Fibroblast of villous mesenchyme (primary cell): ENCODE data around the gene MED15. TPM values are rescaled to one million over a fixed set of nuclear protein-coding genes. Genes with fewer than 3 reads are reported as not detected.

Experiments used
- DNase-seq: peaks from one replicate; pipeline ENCODE4 v3.0.0-alpha.2; 2010; ENCODE audit warnings: low read depth
- H3K4me3 ChIP-seq: 2 replicates; pipeline ENCODE4 v1.5.1; 2011; ENCODE audit warnings: low read depth, mild to moderate bottlenecking, low read length
- CTCF ChIP-seq: IDR thresholded peaks from 2 replicates; pipeline ENCODE4 v1.5.1; 2012; ENCODE audit warnings: low read depth, mild to moderate bottlenecking, low read length; ENCODE audit not compliant: insufficient read depth
- total RNA-seq: library from RNA; depleted of rRNA; stranded (reverse); fragments of >200 nt; gene quantifications from 2 replicates; pipeline ENCODE4 v1.2.3, GENCODE V29; 2012

The MED15 gene
- total RNA-seq, 1 donor, result 51.0 TPM

- no peak for DNase-seq
- TF ChIP-seq CTCF, result no peak
- H3K4me3 ChIP-seq, result no peak overlapping the region
Observed at GRCh38 chr22:20607157-20607907, 99.9 kb downstream of the MED15 start.

GRCh38 chr22:20610243-20610686, 102.9 kb downstream of the MED15 start:
- DNase-seq, result no peak
- TF ChIP-seq CTCF, result no peak
- no peak overlapping the region for H3K4me3 ChIP-seq

- H3K4me3 ChIP-seq, result no peak overlapping the region
- TF ChIP-seq CTCF, result no peak
- DNase-seq, result no peak
Observed at GRCh38 chr22:20610757-20611156, 103.3 kb downstream of the MED15 start.

GRCh38 chr22:20611418-20611817, 104.0 kb downstream of the MED15 start:
- DNase-seq, result no peak
- H3K4me3 ChIP-seq, result no peak overlapping the region
- TF ChIP-seq CTCF, result no peak

- H3K4me3 ChIP-seq, result no peak overlapping the region
- no peak for DNase-seq
- no peak for TF ChIP-seq CTCF
Observed at GRCh38 chr22:20613301-20613700, 105.9 kb downstream of the MED15 start.

GRCh38 chr22:20615021-20615420, 107.6 kb downstream of the MED15 start:
- no peak overlapping the region for H3K4me3 ChIP-seq
- TF ChIP-seq CTCF, result no peak
- DNase-seq, result no peak
